Immature natural killer cell (primary cell): ENCODE data around the gene METTL21A. TPM values are rescaled to one million over a fixed set of nuclear protein-coding genes. Genes with fewer than 3 reads are reported as not detected.
"Not testable (repeated sequence)": the region's sequence is repeated elsewhere in the genome, so short reads cannot be mapped to it uniquely, and the experiment has no call there.

Source experiments
- DNase-seq, 3 donors: peaks; one replicate each; pipeline ENCODE4 v3.0.0; 2022; ENCODE audit warnings: mixed read lengths in 1 of 3
- H3K27ac Mint-ChIP-seq, 6 donors: one replicate each; pipeline ENCODE4 v1.8.0; 2020; ENCODE audit warnings: mixed read lengths in 6 of 6, mild to moderate bottlenecking in 5 of 6, inconsistent platforms in 4 of 6, moderate library complexity in 3 of 6
- H3K27me3 Mint-ChIP-seq, 3 donors: one replicate each; pipeline ENCODE4 v1.8.0; 2020 to 2021; ENCODE audit warnings: low read depth in 3 of 3, mild to moderate bottlenecking in 3 of 3, mixed read lengths in 3 of 3, moderate library complexity in 3 of 3, inconsistent platforms in 1 of 3
- H3K36me3 Mint-ChIP-seq, 3 donors: one replicate each; pipeline ENCODE4 v1.8.0; 2020; ENCODE audit warnings: mixed read lengths in 3 of 3, inconsistent platforms in 2 of 3, mild to moderate bottlenecking in 2 of 3
- H3K4me1 Mint-ChIP-seq, 2 donors: one replicate each; pipeline ENCODE4 v1.8.0; 2020; ENCODE audit warnings: inconsistent platforms in 2 of 2, mild to moderate bottlenecking in 2 of 2, mixed read lengths in 2 of 2, moderate library complexity in 1 of 2
- H3K4me3 Mint-ChIP-seq, 5 donors: one replicate each; pipeline ENCODE4 v1.8.0; 2020; ENCODE audit warnings: mild to moderate bottlenecking in 5 of 5, mixed read lengths in 5 of 5, inconsistent platforms in 3 of 5, moderate library complexity in 3 of 5
- H3K9me3 Mint-ChIP-seq, 6 donors: one replicate each; pipeline ENCODE4 v1.8.0; 2020; ENCODE audit warnings: mild to moderate bottlenecking in 6 of 6, mixed read lengths in 6 of 6, inconsistent platforms in 4 of 6, moderate library complexity in 3 of 6
- polyA plus RNA-seq, 3 donors: library from polyadenylated mRNA; unstranded; fragments of 300-500 nt; fragmentation: Illumina TruSeq; gene quantifications; one replicate each; pipeline ENCODE4 v1.2.3, GENCODE V29; 2021

Gene METTL21A
- polyA plus RNA-seq, 3 donors from 2014 or later, result 24.5 to 33.1 (median 24.6) TPM

DNA sequence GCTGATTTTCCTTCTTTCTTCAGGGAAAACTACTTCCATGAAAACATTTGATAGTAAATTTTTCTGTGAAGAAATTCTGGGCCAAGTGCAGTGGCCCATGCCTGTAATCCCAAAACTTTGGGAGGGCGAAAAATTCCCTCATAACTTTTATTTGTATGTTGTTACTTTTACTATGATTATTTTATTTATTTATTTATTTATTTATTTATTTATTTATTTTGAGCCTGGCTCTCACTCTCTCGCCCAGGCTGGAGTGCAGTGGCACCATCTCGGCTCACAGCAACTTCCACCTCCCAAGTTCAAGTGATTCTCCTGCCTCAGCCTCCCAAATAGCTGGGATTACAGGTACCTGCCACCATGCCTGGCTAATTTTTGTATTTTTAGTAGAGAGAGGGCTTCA, 14.1 kb upstream of the METTL21A start:
- H3K4me3 Mint-ChIP-seq, H3K4me1 Mint-ChIP-seq, DNase-seq, H3K27ac Mint-ChIP-seq, H3K9me3 Mint-ChIP-seq, H3K36me3 Mint-ChIP-seq, H3K27me3 Mint-ChIP-seq: not testable (repeated sequence)

DNA sequence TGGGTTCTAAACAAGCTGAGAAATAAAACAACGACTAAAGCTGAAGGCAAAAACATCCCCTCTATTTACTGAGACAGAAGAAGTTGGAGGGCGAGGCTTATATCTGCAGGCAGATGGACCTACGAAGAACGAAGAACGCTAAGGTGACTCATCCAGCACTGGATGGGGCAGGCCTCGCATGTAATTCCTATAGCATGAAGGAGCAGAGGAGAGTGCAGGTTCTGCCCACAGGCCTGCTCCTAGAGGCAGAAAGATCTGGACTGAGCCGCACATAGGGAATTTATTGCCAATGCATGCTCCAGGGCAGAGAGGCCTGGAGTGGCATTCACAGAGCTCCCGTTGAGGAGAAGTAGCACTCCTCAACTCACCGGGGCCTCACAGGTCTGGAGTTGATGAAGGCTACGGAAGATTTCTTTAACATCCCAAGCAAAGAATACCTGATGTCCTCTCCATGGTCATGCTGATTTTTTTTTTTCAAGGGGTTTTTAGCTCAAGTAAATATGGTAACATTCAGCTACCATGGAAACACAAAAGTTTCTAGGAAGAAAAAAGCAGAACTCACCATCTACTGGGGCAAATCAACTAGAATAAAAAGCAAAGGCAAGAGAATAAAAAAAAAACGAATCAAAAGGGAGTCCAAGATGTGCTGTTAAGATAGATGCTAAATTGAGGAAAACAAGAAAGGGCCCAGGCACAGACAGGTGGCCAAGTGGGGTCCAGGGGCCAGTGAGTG, 10.4 kb upstream of the METTL21A start:
- H3K36me3 Mint-ChIP-seq, result no peaks in the 10 kb centered on the region
- H3K4me1 Mint-ChIP-seq, result no peaks in the 10 kb centered on the region
- H3K27ac Mint-ChIP-seq, result no peak overlapping the region
- peaks cover 0 to 3% (median 2%) of the 10 kb centered on the region in 3 donors for H3K27me3 Mint-ChIP-seq
- no peak for DNase-seq
- H3K4me3 Mint-ChIP-seq, result no peak overlapping the region
- peaks cover 0 to 2% (median 0%) of the 10 kb centered on the region in 6 donors for H3K9me3 Mint-ChIP-seq

DNA sequence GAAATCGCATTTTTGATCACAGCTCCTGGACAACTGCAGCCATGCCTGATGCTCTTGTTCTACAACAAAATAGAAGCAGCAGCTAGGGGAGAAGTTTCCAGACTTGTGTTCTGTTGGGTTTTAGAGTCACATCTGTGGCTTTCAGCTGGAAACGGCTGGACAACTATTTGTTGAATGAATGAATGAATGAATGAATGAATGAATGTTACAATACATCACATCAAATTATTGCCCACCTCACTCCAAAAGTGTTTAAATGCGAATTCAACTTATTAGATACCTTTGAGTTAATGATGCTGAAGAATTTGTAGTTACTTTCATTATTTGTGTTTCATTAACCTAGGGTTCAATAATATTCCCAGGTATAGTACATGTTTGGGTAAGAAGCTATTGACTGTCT, 8.5 kb upstream of the METTL21A start:
- Mint-ChIP-seq H3K36me3 (no peaks in the 10 kb centered on the region), H3K4me1 (no peaks in the 10 kb centered on the region), H3K27me3 (peaks cover 0 to 3% (median 2%) of the 10 kb centered on the region in 3 donors), H3K9me3 (no peaks in the 10 kb centered on the region), H3K27ac (no peak overlapping the region), H3K4me3 (no peak overlapping the region)
- no peak for DNase-seq

DNA sequence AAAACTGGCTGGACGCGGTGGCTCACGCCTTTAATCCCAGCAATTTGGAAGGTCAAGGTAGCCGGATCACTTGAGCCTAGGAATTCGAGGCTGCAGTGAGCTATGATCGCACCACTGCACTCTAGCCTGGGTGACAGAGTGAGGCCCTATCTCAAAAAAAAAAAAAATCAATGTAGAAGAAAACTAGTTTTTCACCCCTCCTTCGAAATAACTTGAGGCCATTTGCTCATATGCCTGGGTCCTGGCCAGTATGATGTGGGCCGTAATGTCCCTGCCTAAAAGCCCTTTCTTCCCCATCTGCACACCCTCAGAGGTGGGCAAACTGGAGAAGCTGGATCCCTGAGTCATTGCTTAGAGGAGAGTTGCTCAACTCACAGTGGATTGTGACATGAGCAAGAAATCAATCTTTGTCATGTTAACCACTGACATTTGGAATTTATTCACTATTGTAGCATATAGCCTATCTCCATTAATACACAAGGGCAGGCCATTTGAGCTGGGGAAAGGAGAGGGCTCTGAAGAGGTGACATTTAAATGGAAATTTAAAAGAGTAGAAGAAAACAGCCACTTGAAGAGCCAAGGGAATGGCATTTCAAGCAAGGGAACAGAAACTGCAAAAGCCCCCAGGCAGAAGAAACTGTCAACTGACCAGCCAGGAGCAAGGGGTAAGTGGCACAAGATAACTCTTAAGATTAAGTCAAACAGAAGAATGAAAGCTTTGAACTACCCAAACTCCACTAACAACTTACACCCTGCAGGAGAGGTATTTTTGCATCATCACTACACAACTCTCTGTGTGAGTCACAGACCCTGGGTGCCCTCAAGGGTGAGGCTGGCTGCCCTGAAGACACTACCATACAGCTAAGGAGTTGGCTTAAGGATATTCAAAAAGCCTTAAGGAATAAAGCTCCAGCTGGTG, 7.6 kb upstream of the METTL21A start:
- Mint-ChIP-seq H3K4me3 (no peak overlapping the region), H3K27ac (no peak overlapping the region), H3K27me3 (peaks cover 0 to 3% (median 2%) of the 10 kb centered on the region in 3 donors), H3K36me3 (no peaks in the 10 kb centered on the region), H3K9me3 (no peaks in the 10 kb centered on the region), H3K4me1 (peaks cover under 1% of the 10 kb centered on the region in 2 donors)
- no peak for DNase-seq

DNA sequence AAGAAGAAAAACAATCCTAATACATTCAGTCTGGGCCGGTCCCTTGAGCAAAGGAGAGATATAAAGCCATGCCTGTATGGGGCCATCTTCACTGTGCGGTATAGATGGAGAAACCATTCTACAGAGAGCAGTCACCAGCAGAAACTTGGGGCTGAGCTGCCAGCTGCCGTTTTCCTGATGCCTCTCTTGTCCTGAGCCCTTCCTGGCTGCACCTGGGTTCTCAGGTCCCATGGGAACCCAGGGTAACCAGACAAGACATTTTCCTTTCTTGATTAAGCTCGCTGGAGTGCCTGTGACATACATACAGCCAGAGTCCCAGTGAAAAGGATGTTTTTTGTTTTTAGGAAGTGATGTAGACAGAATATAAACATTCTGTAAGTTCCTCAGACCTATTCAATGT, 5.3 kb upstream of the METTL21A start:
- Mint-ChIP-seq H3K4me3 (no peak overlapping the region), H3K9me3 (no peaks in the 10 kb centered on the region), H3K27ac (no peak overlapping the region), H3K36me3 (no peaks in the 10 kb centered on the region), H3K4me1 (peaks cover 10 to 17% of the 10 kb centered on the region in 2 donors), H3K27me3 (peaks cover 0 to 16% (median 2%) of the 10 kb centered on the region in 3 donors)
- no peak for DNase-seq

DNA sequence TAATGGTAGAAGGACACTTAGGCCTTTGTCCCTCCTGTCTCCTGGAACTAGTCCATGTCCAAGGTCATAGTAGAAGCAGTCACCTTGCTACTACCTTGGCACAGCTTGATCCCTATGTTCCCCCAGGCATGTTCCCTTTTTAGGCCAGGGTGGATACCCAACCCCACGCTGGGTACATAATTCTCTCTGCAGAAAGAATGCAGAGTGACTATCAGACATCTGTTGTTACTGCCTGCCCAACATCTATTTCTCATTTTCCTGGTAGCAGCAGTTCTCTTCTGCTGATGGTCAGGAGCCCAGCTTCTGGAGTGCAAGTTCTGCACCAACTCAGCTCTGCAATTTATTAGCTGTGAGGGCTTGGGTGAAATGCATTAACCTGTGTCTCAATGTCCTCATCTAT, 4.4 kb upstream of the METTL21A start:
- peaks cover under 1 to 22% (median 6%) of the 10 kb centered on the region in 3 donors for H3K27me3 Mint-ChIP-seq
- H3K27ac Mint-ChIP-seq, result peak overlapping the region in 1 of 6 donors; percentile 60
- H3K9me3 Mint-ChIP-seq, result no peaks in the 10 kb centered on the region
- H3K4me3 Mint-ChIP-seq, result no peak overlapping the region
- peaks cover 11 to 19% of the 10 kb centered on the region in 2 donors for H3K4me1 Mint-ChIP-seq
- no peak for DNase-seq
- no peaks in the 10 kb centered on the region for H3K36me3 Mint-ChIP-seq

DNA sequence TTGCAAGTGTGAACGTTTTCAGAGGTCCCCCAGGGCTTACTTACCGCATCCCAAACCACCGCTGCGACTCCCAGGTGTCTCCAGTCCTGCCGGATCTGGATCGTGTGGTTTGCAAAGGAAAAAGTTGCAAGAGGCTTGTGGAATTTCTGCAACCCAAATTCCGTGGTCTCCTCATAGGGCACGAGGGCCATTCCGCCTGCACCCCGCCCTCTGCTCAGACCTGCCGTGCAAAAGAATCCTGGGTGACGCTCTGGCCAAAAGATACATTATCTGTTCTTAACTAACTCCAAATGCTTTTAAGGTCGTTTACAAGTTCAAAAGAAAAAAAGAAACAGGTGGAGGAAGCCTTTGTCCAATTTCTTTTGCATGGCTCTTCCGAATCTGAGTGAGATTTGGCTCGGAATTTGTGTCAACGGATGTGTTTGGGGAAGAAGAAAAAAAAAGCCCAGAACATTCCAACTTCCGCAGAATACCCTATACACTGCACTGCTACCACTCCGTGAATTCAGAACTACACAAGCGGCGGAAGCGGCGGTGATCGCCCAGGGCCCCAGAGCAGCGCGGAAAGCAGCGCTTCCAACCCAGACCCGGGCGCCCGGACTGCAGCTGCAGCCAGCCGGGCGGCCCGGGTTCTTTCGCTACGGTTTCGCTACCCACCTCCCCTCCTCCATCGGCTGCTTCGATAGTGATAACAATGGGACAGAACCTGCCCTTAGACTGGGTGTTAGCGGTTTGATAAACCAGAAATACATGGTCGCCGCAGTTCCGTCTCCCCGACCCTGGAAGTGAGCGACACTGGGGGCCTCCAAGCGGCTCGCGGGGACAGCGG, 795 bp downstream of the METTL21A start:
- H3K4me3 Mint-ChIP-seq, result peak overlapping the region; percentile 91 to 97 (median 95)
- peaks cover 0 to 15% (median 4%) of the 10 kb centered on the region in 3 donors for H3K36me3 Mint-ChIP-seq

DNA sequence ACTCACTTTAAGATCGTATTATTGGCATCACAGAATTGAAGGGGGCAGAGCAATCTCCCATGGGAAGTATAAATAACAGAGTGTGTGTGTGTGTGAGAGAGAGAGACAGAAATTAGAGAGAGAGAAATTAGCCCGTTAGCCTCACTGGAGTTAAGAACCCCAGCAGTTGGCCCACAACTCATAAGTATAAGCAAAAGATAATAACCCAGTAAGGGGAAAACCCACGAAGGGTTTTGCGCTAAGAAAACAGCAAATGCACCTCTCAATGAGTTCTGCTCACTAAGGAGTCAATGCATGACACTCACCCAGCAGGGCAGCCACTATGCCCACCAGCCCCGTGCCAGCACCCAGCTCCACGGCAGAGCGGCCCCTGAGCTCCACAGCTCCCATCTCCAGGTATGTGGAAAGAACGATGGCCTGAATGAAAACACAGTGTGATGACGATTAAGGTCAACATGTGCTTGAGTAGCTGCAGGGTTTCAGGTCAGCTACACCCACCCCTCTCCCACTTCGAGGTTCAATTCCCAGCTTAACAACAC, 3.6 kb downstream of the METTL21A start:
- Mint-ChIP-seq H3K36me3 (peaks cover 8 to 26% (median 11%) of the 10 kb centered on the region in 3 donors), H3K27ac (peak overlapping the region in 3 of 6 donors; percentile 22 to 53 (median 48)), H3K4me1 (peaks cover 38% of the 10 kb centered on the region in 2 donors)

More for the DNA sequence above, 795 bp downstream of the METTL21A start:
- Mint-ChIP-seq H3K27me3 (peaks cover 6 to 23% (median 9%) of the 10 kb centered on the region in 3 donors), H3K4me1 (peaks cover 44% of the 10 kb centered on the region in 2 donors), H3K9me3 (no peaks in the 10 kb centered on the region), H3K27ac (peak overlapping the region; percentile 95 to 96 (median 96))
- DNase-seq, result peak; percentile 63 to 69 (median 69)

DNA sequence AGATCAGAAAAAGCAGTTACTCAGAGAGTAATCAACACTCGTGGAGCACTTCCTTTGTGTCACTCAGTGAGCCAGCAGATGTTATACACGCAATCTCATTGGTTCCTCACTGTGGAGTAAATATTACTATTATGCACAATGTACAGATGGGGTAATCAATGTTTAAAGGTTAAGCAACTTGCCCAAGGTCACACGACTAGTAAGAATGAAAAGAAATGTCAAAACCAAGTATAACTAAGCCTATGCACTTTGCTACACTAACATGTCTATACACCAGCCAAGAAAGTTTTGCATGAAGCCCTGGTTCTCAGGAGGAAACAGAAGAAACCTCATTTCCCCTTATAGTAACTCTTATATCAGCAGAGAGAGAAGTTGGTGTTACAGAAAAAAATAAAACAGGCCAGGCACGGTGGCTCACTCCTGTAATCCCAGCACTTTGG, 5.4 kb downstream of the METTL21A start:
- DNase-seq, result no peak
- Mint-ChIP-seq H3K4me3 (peak overlapping the region in 3 of 5 donors; percentile 12 to 34 (median 14)), H3K4me1 (peaks cover 29 to 38% of the 10 kb centered on the region in 2 donors), H3K27me3 (peaks cover 6 to 7% (median 7%) of the 10 kb centered on the region in 3 donors), H3K9me3 (no peaks in the 10 kb centered on the region), H3K36me3 (peaks cover 10 to 29% (median 18%) of the 10 kb centered on the region in 3 donors), H3K27ac (peak overlapping the region; percentile 3 to 80 (median 52))

More for the DNA sequence above, 3.6 kb downstream of the METTL21A start:
- Mint-ChIP-seq H3K4me3 (peak overlapping the region in 2 of 5 donors; percentile 5 to 22), H3K9me3 (no peaks in the 10 kb centered on the region), H3K27me3 (peaks cover 6 to 19% (median 11%) of the 10 kb centered on the region in 3 donors)
- no peak for DNase-seq

DNA sequence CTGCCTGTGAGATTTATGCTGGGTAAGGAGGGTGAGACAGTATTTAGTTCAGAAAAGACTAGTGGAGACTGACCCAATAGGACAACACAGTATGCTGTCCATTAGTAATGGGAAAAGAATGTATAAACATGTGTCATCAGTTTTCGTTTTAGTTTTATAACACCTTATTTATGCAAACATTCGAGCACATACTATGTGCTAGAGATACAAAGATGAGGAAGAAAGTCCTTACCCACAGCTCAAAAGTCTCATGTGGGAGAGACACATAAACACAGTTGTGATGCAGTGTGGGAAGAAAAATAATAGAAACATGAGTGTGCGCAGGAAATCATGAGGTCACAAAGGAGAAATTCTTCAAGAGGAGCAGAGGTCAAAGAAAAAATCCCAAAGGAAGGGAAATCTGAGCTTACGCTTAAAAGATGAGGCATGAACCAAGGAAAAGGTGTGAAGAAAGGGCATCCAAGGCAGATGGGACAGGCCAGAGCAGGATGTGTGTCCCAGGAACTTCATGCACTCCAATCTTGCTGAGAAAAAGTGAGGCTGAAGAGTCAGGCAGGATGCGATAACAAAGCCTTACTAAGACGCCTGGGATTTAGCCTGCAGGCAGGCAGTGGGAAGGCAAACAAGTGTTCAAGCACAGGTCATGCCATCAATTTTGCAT, 8.1 kb downstream of the METTL21A start:
- peak overlapping the region in 2 of 6 donors; percentile 3 to 27 for H3K27ac Mint-ChIP-seq
- H3K4me1 Mint-ChIP-seq, result peaks cover 15 to 19% of the 10 kb centered on the region in 2 donors
- no peak overlapping the region for H3K4me3 Mint-ChIP-seq

DNA sequence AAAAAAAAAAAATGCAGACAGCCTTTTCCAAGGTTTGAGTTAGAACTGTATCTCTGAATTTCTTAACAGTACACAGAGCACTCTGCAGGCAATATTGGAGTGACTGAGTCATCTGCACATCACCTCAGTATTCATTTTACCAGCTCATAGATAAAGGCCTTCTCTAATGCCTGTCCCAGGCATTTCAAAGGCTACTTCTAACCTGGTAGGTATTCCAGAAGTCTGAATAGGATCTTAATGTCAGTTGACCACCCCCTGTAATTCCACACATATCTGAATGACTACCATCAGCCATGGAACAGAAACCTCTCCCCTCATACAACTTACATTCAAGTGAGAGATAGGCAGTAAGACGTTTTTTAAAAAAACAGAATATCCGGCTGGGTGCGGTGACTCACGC, 9.0 kb downstream of the METTL21A start:
- DNase-seq, result no peak
- H3K4me1 Mint-ChIP-seq, result peaks cover 13% of the 10 kb centered on the region in 2 donors
- no peak overlapping the region for H3K4me3 Mint-ChIP-seq
- no peak overlapping the region for H3K27ac Mint-ChIP-seq
- H3K9me3 Mint-ChIP-seq, result no peaks in the 10 kb centered on the region
- H3K27me3 Mint-ChIP-seq, result peaks cover 0 to 2% (median 2%) of the 10 kb centered on the region in 3 donors
- peaks cover 13 to 37% (median 23%) of the 10 kb centered on the region in 3 donors for H3K36me3 Mint-ChIP-seq

More for the DNA sequence above, 8.1 kb downstream of the METTL21A start:
- H3K27me3 Mint-ChIP-seq, result peaks cover 0 to 2% (median 2%) of the 10 kb centered on the region in 3 donors
- H3K36me3 Mint-ChIP-seq, result peaks cover 13 to 43% (median 27%) of the 10 kb centered on the region in 3 donors
- no peak for DNase-seq
- H3K9me3 Mint-ChIP-seq, result no peaks in the 10 kb centered on the region

DNA sequence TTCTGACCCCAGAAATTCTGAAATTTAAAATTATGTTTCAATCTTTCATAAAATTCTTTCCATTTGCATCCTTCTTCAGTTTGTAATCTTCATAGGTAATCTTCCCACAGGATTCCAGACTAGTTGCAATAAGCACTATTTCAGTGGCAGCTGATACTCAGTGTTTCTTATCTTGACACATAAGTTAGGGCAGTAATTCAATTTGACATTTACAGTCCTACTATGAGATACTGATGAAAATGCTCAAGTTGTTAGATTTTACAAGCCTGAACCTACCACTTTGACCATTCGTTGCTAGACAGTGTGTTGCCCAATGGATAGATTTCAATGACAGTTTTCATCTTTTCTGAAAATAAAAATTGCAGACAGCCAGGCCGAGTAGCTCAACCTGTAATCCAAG, 10.4 kb downstream of the METTL21A start:
- no peak for DNase-seq
- Mint-ChIP-seq H3K4me3 (no peak overlapping the region), H3K36me3 (peaks cover 13 to 32% (median 23%) of the 10 kb centered on the region in 3 donors), H3K27ac (peak overlapping the region in 1 of 6 donors; percentile 40), H3K27me3 (peaks cover 0 to 2% (median 2%) of the 10 kb centered on the region in 3 donors), H3K9me3 (no peaks in the 10 kb centered on the region), H3K4me1 (peaks cover 7 to 8% of the 10 kb centered on the region in 2 donors)
